Uterus (tissue), 2 donors: ENCODE data around the gene RPUSD4.

Source experiments
- POLR2A ChIP-seq, 2 donors: fragments of 450-650 bp; IDR thresholded peaks; one replicate each; pipeline ENCODE4 v1.6.1; 2016; ENCODE audit warnings: antibody characterized with exemption in 2 of 2, mild to moderate bottlenecking in 1 of 2, moderate library complexity in 1 of 2
- TF ChIP-seq, protein P1 (sequence below), 4 experiments: fragments of 200-600 bp in 2 of 4; fragments of 450-650 bp in 2 of 4; sonication (generic) in 2 of 4; IDR thresholded peaks; one replicate each; pipeline ENCODE4 v1.5.1; 2016 to 2019; ENCODE audit warnings: antibody characterized with exemption in 4 of 4, mild to moderate bottlenecking in 2 of 4, moderate library complexity in 1 of 4

GRCh38 chr11:126182787-126183445 is 28.5 kb downstream of the RPUSD4 start:
- TF ChIP-seq, protein P1, sequence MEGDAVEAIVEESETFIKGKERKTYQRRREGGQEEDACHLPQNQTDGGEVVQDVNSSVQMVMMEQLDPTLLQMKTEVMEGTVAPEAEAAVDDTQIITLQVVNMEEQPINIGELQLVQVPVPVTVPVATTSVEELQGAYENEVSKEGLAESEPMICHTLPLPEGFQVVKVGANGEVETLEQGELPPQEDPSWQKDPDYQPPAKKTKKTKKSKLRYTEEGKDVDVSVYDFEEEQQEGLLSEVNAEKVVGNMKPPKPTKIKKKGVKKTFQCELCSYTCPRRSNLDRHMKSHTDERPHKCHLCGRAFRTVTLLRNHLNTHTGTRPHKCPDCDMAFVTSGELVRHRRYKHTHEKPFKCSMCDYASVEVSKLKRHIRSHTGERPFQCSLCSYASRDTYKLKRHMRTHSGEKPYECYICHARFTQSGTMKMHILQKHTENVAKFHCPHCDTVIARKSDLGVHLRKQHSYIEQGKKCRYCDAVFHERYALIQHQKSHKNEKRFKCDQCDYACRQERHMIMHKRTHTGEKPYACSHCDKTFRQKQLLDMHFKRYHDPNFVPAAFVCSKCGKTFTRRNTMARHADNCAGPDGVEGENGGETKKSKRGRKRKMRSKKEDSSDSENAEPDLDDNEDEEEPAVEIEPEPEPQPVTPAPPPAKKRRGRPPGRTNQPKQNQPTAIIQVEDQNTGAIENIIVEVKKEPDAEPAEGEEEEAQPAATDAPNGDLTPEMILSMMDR (IDR thresholded peaks at IDR 0.05) = no peak
- TF ChIP-seq POLR2A (IDR thresholded peaks at IDR 0.05) = no peak
